AG09319 (cell line): ENCODE results near the gene GFER.

Experiments used
- DNase-seq: peaks from one replicate; pipeline ENCODE4 v3.0.0-alpha.2; 2010; ENCODE audit warnings: low read depth; ENCODE audit errors: extremely low read depth
- CTCF ChIP-seq: IDR thresholded peaks from 2 replicates; pipeline ENCODE4 v1.5.1; 2011; ENCODE audit warnings: low read depth, mild to moderate bottlenecking, inconsistent platforms, low read length, moderate library complexity

The GFER gene

GRCh38 chr16:1975432-1976215 is 8.4 kb upstream of the GFER start:
- TF ChIP-seq CTCF = no peak
- DNase-seq = no peak

GRCh38 chr16:1976216-1976520 is 7.8 kb upstream of the GFER start:
- TF ChIP-seq CTCF = no peak
- DNase-seq = no peak

GRCh38 chr16:1976951-1977874 is 6.8 kb upstream of the GFER start:
- DNase-seq = no peak
- no peak for TF ChIP-seq CTCF

GRCh38 chr16:1977875-1978268 is 6.1 kb upstream of the GFER start:
- no peak for DNase-seq
- no peak for TF ChIP-seq CTCF

- DNase-seq = no peak
- TF ChIP-seq CTCF = no peak
Measured at GRCh38 chr16:1978476-1979120, 5.4 kb upstream of the GFER start.

- no peak for TF ChIP-seq CTCF
- DNase-seq = no peak
Measured at GRCh38 chr16:1979271-1980029, 4.5 kb upstream of the GFER start.
